ENCODE data around the gene ZFP62.

The ZFP62 gene

DNA sequence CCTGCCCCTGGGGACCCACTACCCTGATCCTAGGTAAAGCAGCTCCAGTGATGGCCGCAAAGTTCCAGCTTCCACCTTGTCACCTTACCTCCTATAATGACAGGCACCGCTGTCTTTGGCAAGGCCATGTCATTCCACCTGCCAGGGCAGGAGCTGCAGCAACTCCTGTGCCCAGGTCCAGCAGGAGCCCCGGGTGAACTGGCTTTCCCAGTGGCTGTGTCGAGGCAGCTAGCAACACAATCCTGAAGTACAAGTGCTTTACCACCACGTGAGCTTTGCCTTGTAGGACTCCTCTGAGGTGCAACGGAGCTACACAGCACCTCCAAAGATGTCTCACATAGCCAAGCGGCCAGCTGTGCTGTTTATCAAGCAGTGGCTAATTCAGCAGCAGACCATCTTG lies 37.7 kb downstream of the ZFP62 start:
- Histone ChIP-seq H3K4me2 (ENCODE audit: low read depth, low read length, poor library complexity, severe bottlenecking) (no peak overlapping the region), H3K27ac (ENCODE audit: low read depth, low read length) (no peak overlapping the region), H3K27me3 (ENCODE audit: low read length) (no peaks in the 10 kb centered on the region), H4K20me1 (ENCODE audit: low read depth, low read length) (no peaks in the 10 kb centered on the region), H3K9me2 (replicated peaks; ENCODE audit: insufficient read depth, low read length) (no peaks in the 10 kb centered on the region), H3K9me3 (ENCODE audit: insufficient read depth, low read length) (no peaks in the 10 kb centered on the region), H3F3A (ENCODE audit: insufficient read depth) (no peaks in the 10 kb centered on the region), H3K36me3 (ENCODE audit: low read length) (no peaks in the 10 kb centered on the region), H3K79me2 (ENCODE audit: insufficient read depth, low read length) (no peaks in the 10 kb centered on the region), H3K4me3 (ENCODE audit: insufficient read depth, low read length, poor library complexity, severe bottlenecking) (no peak overlapping the region), H2AFZ (ENCODE audit: low read depth, low read length, severe bottlenecking) (no peak overlapping the region), H3K9ac (ENCODE audit: low read length) (no peak overlapping the region)
- no peak for TF ChIP-seq EZH2phosphoT487 (conservative IDR thresholded peaks at IDR 0.05; ENCODE audit: low read length)
- TF ChIP-seq, protein P1, sequence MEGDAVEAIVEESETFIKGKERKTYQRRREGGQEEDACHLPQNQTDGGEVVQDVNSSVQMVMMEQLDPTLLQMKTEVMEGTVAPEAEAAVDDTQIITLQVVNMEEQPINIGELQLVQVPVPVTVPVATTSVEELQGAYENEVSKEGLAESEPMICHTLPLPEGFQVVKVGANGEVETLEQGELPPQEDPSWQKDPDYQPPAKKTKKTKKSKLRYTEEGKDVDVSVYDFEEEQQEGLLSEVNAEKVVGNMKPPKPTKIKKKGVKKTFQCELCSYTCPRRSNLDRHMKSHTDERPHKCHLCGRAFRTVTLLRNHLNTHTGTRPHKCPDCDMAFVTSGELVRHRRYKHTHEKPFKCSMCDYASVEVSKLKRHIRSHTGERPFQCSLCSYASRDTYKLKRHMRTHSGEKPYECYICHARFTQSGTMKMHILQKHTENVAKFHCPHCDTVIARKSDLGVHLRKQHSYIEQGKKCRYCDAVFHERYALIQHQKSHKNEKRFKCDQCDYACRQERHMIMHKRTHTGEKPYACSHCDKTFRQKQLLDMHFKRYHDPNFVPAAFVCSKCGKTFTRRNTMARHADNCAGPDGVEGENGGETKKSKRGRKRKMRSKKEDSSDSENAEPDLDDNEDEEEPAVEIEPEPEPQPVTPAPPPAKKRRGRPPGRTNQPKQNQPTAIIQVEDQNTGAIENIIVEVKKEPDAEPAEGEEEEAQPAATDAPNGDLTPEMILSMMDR (IDR thresholded peaks at IDR 0.05; ENCODE audit: insufficient read depth, low read length, poor library complexity, severe bottlenecking): no peak

DNA sequence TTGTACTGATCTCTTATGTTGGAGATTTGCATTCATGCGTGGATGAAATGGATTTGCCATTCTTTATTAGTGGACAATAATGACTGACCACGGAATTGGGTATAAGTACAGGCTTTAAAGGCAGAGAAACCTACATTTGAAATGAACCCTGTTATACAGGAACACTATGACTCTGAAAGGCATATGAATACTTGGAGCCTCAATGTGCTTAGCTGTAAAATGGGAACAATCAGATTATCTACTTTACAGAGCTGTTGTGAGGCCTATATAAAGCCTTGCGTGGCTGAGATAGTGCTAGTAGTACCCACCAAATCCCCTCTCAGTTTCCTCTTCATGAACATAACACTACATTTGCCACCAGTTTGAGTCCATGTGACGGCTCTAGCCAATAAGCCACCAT lies 39.5 kb downstream of the ZFP62 start:
- no peak overlapping the region for H2AFZ ChIP-seq (ENCODE audit: low read depth, low read length, severe bottlenecking)
- H3K27ac ChIP-seq (ENCODE audit: low read depth, low read length): peak overlapping the region; percentile 62
- peak overlapping the region; percentile 39 for H3K4me2 ChIP-seq (ENCODE audit: low read depth, low read length, poor library complexity, severe bottlenecking)

DNA sequence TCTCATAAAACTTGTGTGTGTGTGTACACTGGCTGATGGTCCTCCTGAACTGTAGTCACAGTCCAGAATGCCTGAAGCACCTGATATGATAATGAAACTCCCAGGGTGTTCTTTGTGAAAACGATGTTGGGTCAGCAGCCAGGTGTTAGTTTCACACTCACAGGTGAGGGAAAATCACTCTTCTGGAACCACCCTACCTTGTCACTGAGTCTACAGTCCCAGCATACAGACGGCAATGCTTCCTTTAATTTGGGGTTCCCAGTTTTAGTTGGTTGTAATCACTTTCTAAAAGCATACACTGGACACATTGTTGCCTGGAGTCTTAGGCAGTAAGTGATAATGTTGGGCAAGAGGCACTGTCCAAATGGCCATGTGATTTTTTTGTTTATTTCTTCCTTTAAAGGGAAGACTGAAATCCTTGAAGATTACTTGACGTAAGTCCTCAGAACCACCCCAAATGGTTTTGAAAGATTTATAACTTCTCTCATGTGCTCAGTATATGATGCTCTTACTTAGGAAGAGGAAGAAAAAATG lies 40.2 kb downstream of the ZFP62 start:
- Histone ChIP-seq H3K27ac (ENCODE audit: low read depth, low read length) (peak overlapping the region; percentile 62), H2AFZ (ENCODE audit: low read depth, low read length, severe bottlenecking) (no peak overlapping the region)

More for the DNA sequence above, 39.5 kb downstream of the ZFP62 start:
- Histone ChIP-seq H3K9me2 (replicated peaks; ENCODE audit: insufficient read depth, low read length) (no peaks in the 10 kb centered on the region), H3K27me3 (ENCODE audit: low read length) (no peaks in the 10 kb centered on the region), H3K36me3 (ENCODE audit: low read length) (no peaks in the 10 kb centered on the region), H3F3A (ENCODE audit: insufficient read depth) (peaks cover 2% of the 10 kb centered on the region; the same call in 1 of the 2 replicates), H4K20me1 (ENCODE audit: low read depth, low read length) (no peaks in the 10 kb centered on the region), H3K79me2 (ENCODE audit: insufficient read depth, low read length) (no peaks in the 10 kb centered on the region), H3K9me3 (ENCODE audit: insufficient read depth, low read length) (no peaks in the 10 kb centered on the region), H3K4me3 (ENCODE audit: insufficient read depth, low read length, poor library complexity, severe bottlenecking) (no peak overlapping the region), H3K9ac (ENCODE audit: low read length) (no peak overlapping the region)
- TF ChIP-seq, protein P1 (IDR thresholded peaks at IDR 0.05; ENCODE audit: insufficient read depth, low read length, poor library complexity, severe bottlenecking): no peak
- no peak for TF ChIP-seq EZH2phosphoT487 (conservative IDR thresholded peaks at IDR 0.05; ENCODE audit: low read length)

More for the DNA sequence above, 40.2 kb downstream of the ZFP62 start:
- Histone ChIP-seq H4K20me1 (ENCODE audit: low read depth, low read length) (no peaks in the 10 kb centered on the region), H3K4me2 (ENCODE audit: low read depth, low read length, poor library complexity, severe bottlenecking) (peak overlapping the region; percentile 39), H3K4me3 (ENCODE audit: insufficient read depth, low read length, poor library complexity, severe bottlenecking) (no peak overlapping the region), H3K36me3 (ENCODE audit: low read length) (no peaks in the 10 kb centered on the region), H3K9ac (ENCODE audit: low read length) (no peak overlapping the region), H3K9me2 (replicated peaks; ENCODE audit: insufficient read depth, low read length) (no peaks in the 10 kb centered on the region), H3K27me3 (ENCODE audit: low read length) (no peaks in the 10 kb centered on the region), H3F3A (ENCODE audit: insufficient read depth) (peaks cover 3% of the 10 kb centered on the region; the same call in 1 of the 2 replicates), H3K9me3 (ENCODE audit: insufficient read depth, low read length) (no peaks in the 10 kb centered on the region), H3K79me2 (ENCODE audit: insufficient read depth, low read length) (no peaks in the 10 kb centered on the region)
- no peak for TF ChIP-seq EZH2phosphoT487 (conservative IDR thresholded peaks at IDR 0.05; ENCODE audit: low read length)
- TF ChIP-seq, protein P1 (IDR thresholded peaks at IDR 0.05; ENCODE audit: insufficient read depth, low read length, poor library complexity, severe bottlenecking): no peak
